Natural killer cell treated with Interleukin-12 subunit alpha and Interleukin-12 subunit beta and Interleukin-15 and Interleukin-18, amount 100 ng/mL, for 72 hours (primary cell): Measurements from ENCODE around the gene PPP1R10. TPM values are rescaled to one million over a fixed set of nuclear protein-coding genes. Genes with fewer than 3 reads are reported as not detected.
A peak's percentile ranks its signal among the peaks of the same experiment; 100 is the strongest.
"Not testable (repeated sequence)": the region's sequence is repeated elsewhere in the genome, so short reads cannot be mapped to it uniquely, and the experiment has no call there.

Experiments used
- ATAC-seq, 2 donors: fragments of 150-1000 bp; cut with Tn5 transposase in 1 of 2; sonication (Bioruptor Pico), chemical (Tn5 transposase) in 1 of 2; 2 replicates each; pipeline ENCODE4 v1.10.0; 2021
- DNase-seq: peaks from one replicate; pipeline ENCODE4 v3.0.0; 2022; ENCODE audit warnings: low spot score
- H3K27ac Mint-ChIP-seq, 2 donors: 1 replicate in 1 of 2; 2 replicates in 1 of 2; pipeline ENCODE4 v1.8.0; 2022; ENCODE audit warnings: mixed read lengths in 2 of 2, mild to moderate bottlenecking in 1 of 2, moderate library complexity in 1 of 2
- H3K27me3 Mint-ChIP-seq, 2 donors: 1 replicate in 1 of 2; 2 replicates in 1 of 2; pipeline ENCODE4 v1.8.0; 2022; ENCODE audit warnings: mixed read lengths in 2 of 2
- H3K36me3 Mint-ChIP-seq: one replicate; pipeline ENCODE4 v1.8.0; 2022; ENCODE audit warnings: mixed read lengths
- H3K4me1 Mint-ChIP-seq, 2 donors: 1 replicate in 1 of 2; 2 replicates in 1 of 2; pipeline ENCODE4 v1.8.0; 2022; ENCODE audit warnings: low read depth in 2 of 2, mixed read lengths in 2 of 2, mild to moderate bottlenecking in 1 of 2
- H3K4me3 Mint-ChIP-seq: one replicate; pipeline ENCODE4 v1.8.0; 2022; ENCODE audit warnings: mixed read lengths
- H3K9me3 Mint-ChIP-seq: 2 replicates; pipeline ENCODE4 v1.8.0; 2022; ENCODE audit warnings: mixed read lengths
- total RNA-seq, 2 donors: library from RNA; stranded (reverse); gene quantifications; one replicate each; pipeline ENCODE4 v1.2.3, GENCODE V29; 2022

Gene PPP1R10
- total RNA-seq, 2 donors from 2014 or later: 97.9 to 119 TPM

DNA sequence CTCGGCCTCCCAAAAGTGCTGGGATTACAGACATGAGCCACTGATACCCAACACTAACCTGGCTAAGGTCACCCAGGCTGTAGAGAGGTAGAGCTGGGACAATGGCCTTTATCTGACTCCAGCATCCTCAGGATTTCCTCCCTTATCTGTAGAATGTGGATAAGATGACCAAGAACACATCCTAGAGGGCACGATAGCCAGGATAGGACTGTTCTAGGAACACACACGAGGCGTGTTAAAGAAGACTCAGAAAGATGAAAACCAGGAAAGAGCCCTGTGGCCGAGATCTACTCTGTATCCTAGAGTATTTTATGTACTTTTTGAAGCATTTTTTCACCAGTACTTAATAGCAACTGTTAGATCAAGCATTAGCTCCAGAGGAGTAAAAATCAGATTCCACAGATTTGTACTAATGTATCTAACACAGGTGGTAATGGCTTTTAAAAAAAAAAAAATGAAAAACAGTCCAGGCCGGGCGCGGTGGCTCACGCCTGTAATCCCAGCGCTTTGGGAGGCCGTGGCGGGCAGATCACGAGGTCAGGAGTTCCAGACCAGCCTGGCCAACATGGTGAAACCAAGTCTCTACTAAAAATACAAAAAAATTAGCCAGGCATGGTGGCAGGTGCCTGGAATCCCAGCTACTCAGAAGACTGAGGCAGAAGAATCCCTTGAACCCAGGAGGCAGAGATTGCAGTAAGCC, 17.3 kb downstream of the PPP1R10 start:
- ATAC-seq (no peak), DNase-seq (no peak)
- H3K27ac Mint-ChIP-seq: no peak overlapping the region
- no peaks in the 10 kb centered on the region for H3K27me3 Mint-ChIP-seq
- H3K4me3 Mint-ChIP-seq: no peak overlapping the region
- H3K4me1 Mint-ChIP-seq: peaks cover 33 to 35% of the 10 kb centered on the region in 2 donors
- no peaks in the 10 kb centered on the region for H3K9me3 Mint-ChIP-seq
- peaks cover 21% of the 10 kb centered on the region for H3K36me3 Mint-ChIP-seq

GRCh38 chr6:30598912-30599624, 18.0 kb downstream of the PPP1R10 start:
- ATAC-seq (no peak), DNase-seq (no peak)
- peaks cover 28 to 33% of the 10 kb centered on the region in 2 donors for H3K4me1 Mint-ChIP-seq
- no peaks in the 10 kb centered on the region for H3K9me3 Mint-ChIP-seq
- H3K27ac Mint-ChIP-seq: peak overlapping the region; percentile 39 to 70
- H3K36me3 Mint-ChIP-seq: peaks cover 14% of the 10 kb centered on the region
- no peaks in the 10 kb centered on the region for H3K27me3 Mint-ChIP-seq
- no peak overlapping the region for H3K4me3 Mint-ChIP-seq

DNA sequence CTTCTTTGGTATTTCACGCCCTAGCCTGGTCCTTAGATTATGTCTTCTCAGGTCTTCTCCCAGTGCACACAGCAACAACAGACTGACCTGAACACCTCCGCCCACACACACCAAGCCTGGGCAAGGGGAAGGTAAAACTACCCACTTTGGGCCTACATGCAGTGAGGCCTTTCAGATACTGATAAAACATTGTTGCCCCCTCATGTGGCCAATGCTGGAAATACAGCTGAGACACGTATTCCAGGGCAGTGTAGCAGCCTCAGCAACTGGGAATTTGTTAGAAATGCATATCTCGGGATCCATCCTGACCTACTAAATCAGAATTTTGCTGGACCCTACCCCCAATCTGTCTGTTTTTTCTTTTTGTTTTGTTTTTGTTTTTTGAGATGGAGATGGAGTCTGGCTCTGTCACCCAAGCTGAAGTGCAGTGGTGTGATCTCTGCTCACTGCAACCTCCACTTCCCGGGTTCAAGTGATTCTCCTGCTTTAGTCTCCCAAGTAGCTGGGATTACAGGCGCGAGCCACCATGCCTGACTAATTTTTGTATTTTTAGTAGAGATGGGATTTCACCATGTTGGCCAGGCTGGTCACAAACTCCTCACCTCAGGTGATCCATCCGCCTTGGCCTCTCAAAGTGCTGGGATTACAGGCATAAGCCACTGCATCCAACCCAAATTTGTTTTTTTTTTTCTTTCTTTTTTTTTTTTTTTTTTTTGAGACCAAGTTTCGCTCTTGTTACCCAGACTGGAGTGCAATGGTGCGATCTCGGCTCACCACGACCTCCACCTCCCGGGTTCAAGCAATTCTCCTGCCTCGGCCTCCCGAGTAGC, 19.5 kb downstream of the PPP1R10 start:
- DNase-seq: peak; percentile 76
- not testable (repeated sequence) for H3K27me3 Mint-ChIP-seq, H3K9me3 Mint-ChIP-seq, H3K4me3 Mint-ChIP-seq, H3K36me3 Mint-ChIP-seq
- Mint-ChIP-seq H3K4me1 (peaks cover 16 to 26% of the 10 kb centered on the region in 2 donors), H3K27ac (peak overlapping the region in 1 of 2 donors; percentile 70)
- ATAC-seq: peak; percentile 87

GRCh38 chr6:30592287-30592686, 24.8 kb downstream of the PPP1R10 start:
- DNase-seq (no peak), ATAC-seq (no peak)
- H3K4me3 Mint-ChIP-seq: no peak overlapping the region
- peaks cover 17% of the 10 kb centered on the region for H3K36me3 Mint-ChIP-seq
- peaks cover 11 to 13% of the 10 kb centered on the region in 2 donors for H3K4me1 Mint-ChIP-seq
- no peaks in the 10 kb centered on the region for H3K27me3 Mint-ChIP-seq
- H3K9me3 Mint-ChIP-seq: no peaks in the 10 kb centered on the region
- no peak overlapping the region for H3K27ac Mint-ChIP-seq

- H3K4me1 Mint-ChIP-seq: peaks cover 6 to 9% of the 10 kb centered on the region in 2 donors
- ATAC-seq (no peak), DNase-seq (no peak)
- H3K27ac Mint-ChIP-seq: peak overlapping the region in 1 of 2 donors; percentile 8
- no peaks in the 10 kb centered on the region for H3K9me3 Mint-ChIP-seq
- peaks cover 25% of the 10 kb centered on the region for H3K36me3 Mint-ChIP-seq
- H3K4me3 Mint-ChIP-seq: no peak overlapping the region
- H3K27me3 Mint-ChIP-seq: no peaks in the 10 kb centered on the region
Measured at GRCh38 chr6:30591008-30591407, 26.0 kb downstream of the PPP1R10 start.

- H3K4me3 Mint-ChIP-seq: no peak overlapping the region
- H3K27ac Mint-ChIP-seq: peak overlapping the region in 1 of 2 donors; percentile 8
- ATAC-seq: peak in 1 of 2 donors; percentile 52
- no peaks in the 10 kb centered on the region for H3K27me3 Mint-ChIP-seq
- H3K36me3 Mint-ChIP-seq: peaks cover 25% of the 10 kb centered on the region
- DNase-seq: no peak
- peaks cover 6 to 9% of the 10 kb centered on the region in 2 donors for H3K4me1 Mint-ChIP-seq
- H3K9me3 Mint-ChIP-seq: no peaks in the 10 kb centered on the region
Measured at GRCh38 chr6:30590509-30590908, 26.5 kb downstream of the PPP1R10 start.

GRCh38 chr6:30589754-30590358, 27.2 kb downstream of the PPP1R10 start:
- ATAC-seq (peak in 1 of 2 donors; percentile 41), DNase-seq (no peak)
- H3K4me1 Mint-ChIP-seq: peaks cover 6 to 9% of the 10 kb centered on the region in 2 donors
- H3K27ac Mint-ChIP-seq: peak overlapping the region in 1 of 2 donors; percentile 8
- H3K27me3 Mint-ChIP-seq: no peaks in the 10 kb centered on the region
- H3K36me3 Mint-ChIP-seq: peaks cover 25% of the 10 kb centered on the region
- no peak overlapping the region for H3K4me3 Mint-ChIP-seq
- H3K9me3 Mint-ChIP-seq: no peaks in the 10 kb centered on the region

- Mint-ChIP-seq H3K4me1 (peaks cover 0 to 16% of the 10 kb centered on the region in 2 donors), H3K27ac (no peak overlapping the region), H3K4me3 (no peak overlapping the region), H3K27me3 (no peaks in the 10 kb centered on the region), H3K9me3 (no peaks in the 10 kb centered on the region), H3K36me3 (peaks cover 45% of the 10 kb centered on the region)
- no peak for ATAC-seq
- no peak for DNase-seq
Measured at GRCh38 chr6:30583921-30584320, 33.1 kb downstream of the PPP1R10 start.

DNA sequence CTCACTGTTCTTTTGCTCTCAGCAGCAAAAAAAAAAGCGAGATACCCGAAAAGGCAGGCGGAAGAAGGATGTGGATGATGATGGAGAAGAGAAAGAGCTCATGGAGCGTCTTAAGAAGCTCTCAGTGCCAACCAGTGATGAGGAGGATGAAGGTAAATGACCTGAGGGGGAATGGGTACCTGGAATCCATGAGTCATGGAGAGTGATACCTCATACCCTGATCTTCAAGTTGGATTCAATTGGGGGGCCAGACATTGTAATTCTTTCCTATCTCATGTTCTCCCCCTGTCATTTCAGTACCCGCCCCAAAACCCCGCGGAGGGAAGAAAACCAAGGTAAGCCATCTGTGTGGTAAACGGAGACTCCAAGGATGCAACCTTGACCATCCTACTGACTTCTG, 39.0 kb downstream of the PPP1R10 start:
- H3K4me3 Mint-ChIP-seq: no peak overlapping the region
- H3K36me3 Mint-ChIP-seq: peaks cover 49% of the 10 kb centered on the region
- H3K27me3 Mint-ChIP-seq: no peaks in the 10 kb centered on the region
- peak overlapping the region in 1 of 2 donors; percentile 36 for H3K27ac Mint-ChIP-seq
- no peaks in the 10 kb centered on the region for H3K9me3 Mint-ChIP-seq
- peaks cover 20 to 31% of the 10 kb centered on the region in 2 donors for H3K4me1 Mint-ChIP-seq
- ATAC-seq (no peak), DNase-seq (no peak)

DNA sequence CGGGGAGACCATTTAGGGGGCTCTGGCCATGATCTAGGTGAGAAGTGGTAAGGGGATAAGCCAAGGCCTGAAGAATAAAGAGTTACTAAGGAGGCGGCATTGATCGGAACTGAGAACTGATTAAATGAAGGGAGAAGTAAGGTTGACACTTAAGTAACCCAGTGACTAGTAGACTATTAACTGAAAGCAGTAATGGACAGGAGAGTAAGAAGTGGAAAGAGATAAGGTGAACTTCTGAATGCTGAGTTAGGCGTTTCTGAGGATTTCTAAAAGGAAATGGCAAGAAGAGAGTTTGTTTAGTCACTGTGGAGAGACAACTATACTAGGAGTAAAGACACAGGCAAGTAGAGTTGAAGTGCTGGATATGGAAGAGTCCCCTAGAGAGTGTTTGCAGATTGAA, 43.9 kb downstream of the PPP1R10 start:
- DNase-seq (no peak), ATAC-seq (no peak)
- H3K4me1 Mint-ChIP-seq: peaks cover 58 to 62% of the 10 kb centered on the region in 2 donors
- no peaks in the 10 kb centered on the region for H3K27me3 Mint-ChIP-seq
- no peaks in the 10 kb centered on the region for H3K9me3 Mint-ChIP-seq
- peak overlapping the region in 1 of 2 donors; percentile 1 for H3K27ac Mint-ChIP-seq
- peak overlapping the region; percentile 98 for H3K4me3 Mint-ChIP-seq
- peaks cover 32% of the 10 kb centered on the region for H3K36me3 Mint-ChIP-seq

GRCh38 chr6:30572148-30572547, 44.9 kb downstream of the PPP1R10 start:
- Mint-ChIP-seq H3K27me3 (no peaks in the 10 kb centered on the region), H3K9me3 (no peaks in the 10 kb centered on the region), H3K27ac (peak overlapping the region; percentile 93 to 94), H3K36me3 (peaks cover 22% of the 10 kb centered on the region), H3K4me3 (peak overlapping the region; percentile 98), H3K4me1 (peaks cover 56 to 64% of the 10 kb centered on the region in 2 donors)
- DNase-seq: no peak
- ATAC-seq: no peak

GRCh38 chr6:30571762-30572082, 45.3 kb downstream of the PPP1R10 start:
- H3K9me3 Mint-ChIP-seq: no peaks in the 10 kb centered on the region

DNA sequence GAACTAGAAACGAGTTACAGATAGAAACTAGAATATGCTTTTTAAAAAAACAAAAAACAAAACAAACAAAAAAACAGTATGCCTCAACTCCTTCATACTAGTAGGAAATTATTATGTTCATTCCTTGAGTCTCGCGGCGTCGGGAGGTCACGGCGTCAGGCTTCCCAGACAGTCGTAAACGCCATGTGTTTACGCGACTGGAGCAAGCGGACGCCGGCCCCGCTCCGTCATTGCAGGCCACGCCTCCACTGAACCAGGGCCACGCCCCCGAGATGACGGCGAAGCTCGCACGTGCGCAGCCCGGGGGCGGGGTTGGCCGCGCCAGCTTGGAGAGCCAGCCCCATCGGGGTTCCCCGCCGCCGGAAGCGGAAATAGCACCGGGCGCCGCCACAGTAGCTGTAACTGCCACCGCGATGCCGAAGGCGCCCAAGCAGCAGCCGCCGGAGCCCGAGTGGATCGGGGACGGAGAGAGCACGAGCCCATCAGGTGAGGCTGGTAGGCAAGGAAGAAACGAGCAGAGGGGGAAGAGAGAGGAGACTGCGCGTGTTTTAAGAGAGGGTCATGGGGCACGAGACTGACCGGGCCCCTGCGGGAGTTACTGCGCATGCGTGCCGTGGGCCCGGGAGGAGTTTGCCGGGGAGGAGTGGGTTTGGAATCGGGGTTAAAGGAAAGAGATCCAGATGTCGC, 45.8 kb downstream of the PPP1R10 start, which contains the start of gene ABCF1:
TSS of gene ABCF1 (plus strand) at position 368 of the 687 bp plus-strand sequence. CDS start at position 414, 46 bp downstream.
- Mint-ChIP-seq H3K27me3 (no peaks in the 10 kb centered on the region), H3K4me3 (peak within 1 kb of the TSS; percentile 98), H3K9me3 (no peaks in the 10 kb centered on the region), H3K36me3 (peaks cover 15% of the 10 kb centered on the region), H3K27ac (peak within 1 kb of the TSS; percentile 93 to 94), H3K4me1 (peaks cover 48 to 61% of the 10 kb centered on the region in 2 donors)
- DNase-seq: peak; percentile 100
- ATAC-seq: peak; percentile 97 to 98

More at GRCh38 chr6:30571762-30572082, 45.3 kb downstream of the PPP1R10 start:
- H3K27ac Mint-ChIP-seq: peak overlapping the region; percentile 93 to 94
- ATAC-seq (no peak), DNase-seq (no peak)
- H3K4me1 Mint-ChIP-seq: peaks cover 52 to 64% of the 10 kb centered on the region in 2 donors
- H3K4me3 Mint-ChIP-seq: peak overlapping the region; percentile 98
- no peaks in the 10 kb centered on the region for H3K27me3 Mint-ChIP-seq
- peaks cover 18% of the 10 kb centered on the region for H3K36me3 Mint-ChIP-seq
